Body of pancreas (tissue), 4 donors: Measurements from ENCODE around the gene TEX9.

Experiments used
- CTCF ChIP-seq, 7 experiments: fragments of 450-650 bp in 4 of 7; fragments of 200-600 bp in 3 of 7; sonication (generic) in 3 of 7; IDR thresholded peaks; one replicate each; pipeline ENCODE4 v1.5.1; 2016 to 2019; ENCODE audit warnings: antibody characterized with exemption in 7 of 7
- POLR2A ChIP-seq, 3 donors: fragments of 450-650 bp; IDR thresholded peaks; one replicate each; pipeline ENCODE4 v1.6.1; 2016; ENCODE audit warnings: antibody characterized with exemption in 3 of 3, mild to moderate bottlenecking in 2 of 3

- TF ChIP-seq CTCF (IDR thresholded peaks at IDR 0.05) (no peak), POLR2A (IDR thresholded peaks at IDR 0.05) (no peak)
These were observed 18.8 kb upstream of the TEX9 start for GRCh38 chr15:56346414-56346813.
